Measurements from ENCODE around the gene CENPM.

DNA sequence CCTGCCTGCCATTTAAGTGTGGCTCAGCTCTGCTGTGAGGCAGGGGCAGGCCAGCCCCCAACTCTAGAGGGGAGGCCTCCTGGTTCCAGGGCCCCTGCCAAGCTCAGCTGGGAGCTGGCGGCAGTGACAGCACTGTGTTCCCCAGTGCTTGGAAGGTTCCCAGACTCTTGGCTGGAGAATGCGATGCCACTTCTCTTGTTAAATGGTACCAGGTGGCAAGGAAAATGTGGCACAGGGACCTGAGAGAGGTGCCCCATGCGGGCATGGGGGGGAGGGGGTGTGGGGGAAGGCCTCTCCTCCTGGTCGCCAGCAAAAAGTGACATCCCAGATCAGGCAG, 12.0 kb downstream of the CENPM start:
- TF ChIP-seq SMC3 (conservative IDR thresholded peaks at IDR 0.05; ENCODE audit: poor library complexity) (no peak), POLR2AphosphoS5 (IDR thresholded peaks at IDR 0.05) (no peak), MXI1 (conservative IDR thresholded peaks at IDR 0.05; ENCODE audit: poor library complexity, severe bottlenecking) (no peak)
- TF ChIP-seq, protein P1, sequence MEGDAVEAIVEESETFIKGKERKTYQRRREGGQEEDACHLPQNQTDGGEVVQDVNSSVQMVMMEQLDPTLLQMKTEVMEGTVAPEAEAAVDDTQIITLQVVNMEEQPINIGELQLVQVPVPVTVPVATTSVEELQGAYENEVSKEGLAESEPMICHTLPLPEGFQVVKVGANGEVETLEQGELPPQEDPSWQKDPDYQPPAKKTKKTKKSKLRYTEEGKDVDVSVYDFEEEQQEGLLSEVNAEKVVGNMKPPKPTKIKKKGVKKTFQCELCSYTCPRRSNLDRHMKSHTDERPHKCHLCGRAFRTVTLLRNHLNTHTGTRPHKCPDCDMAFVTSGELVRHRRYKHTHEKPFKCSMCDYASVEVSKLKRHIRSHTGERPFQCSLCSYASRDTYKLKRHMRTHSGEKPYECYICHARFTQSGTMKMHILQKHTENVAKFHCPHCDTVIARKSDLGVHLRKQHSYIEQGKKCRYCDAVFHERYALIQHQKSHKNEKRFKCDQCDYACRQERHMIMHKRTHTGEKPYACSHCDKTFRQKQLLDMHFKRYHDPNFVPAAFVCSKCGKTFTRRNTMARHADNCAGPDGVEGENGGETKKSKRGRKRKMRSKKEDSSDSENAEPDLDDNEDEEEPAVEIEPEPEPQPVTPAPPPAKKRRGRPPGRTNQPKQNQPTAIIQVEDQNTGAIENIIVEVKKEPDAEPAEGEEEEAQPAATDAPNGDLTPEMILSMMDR (IDR thresholded peaks at IDR 0.05; ENCODE audit: poor library complexity, severe bottlenecking) = no peak
- TF ChIP-seq, protein P2, sequence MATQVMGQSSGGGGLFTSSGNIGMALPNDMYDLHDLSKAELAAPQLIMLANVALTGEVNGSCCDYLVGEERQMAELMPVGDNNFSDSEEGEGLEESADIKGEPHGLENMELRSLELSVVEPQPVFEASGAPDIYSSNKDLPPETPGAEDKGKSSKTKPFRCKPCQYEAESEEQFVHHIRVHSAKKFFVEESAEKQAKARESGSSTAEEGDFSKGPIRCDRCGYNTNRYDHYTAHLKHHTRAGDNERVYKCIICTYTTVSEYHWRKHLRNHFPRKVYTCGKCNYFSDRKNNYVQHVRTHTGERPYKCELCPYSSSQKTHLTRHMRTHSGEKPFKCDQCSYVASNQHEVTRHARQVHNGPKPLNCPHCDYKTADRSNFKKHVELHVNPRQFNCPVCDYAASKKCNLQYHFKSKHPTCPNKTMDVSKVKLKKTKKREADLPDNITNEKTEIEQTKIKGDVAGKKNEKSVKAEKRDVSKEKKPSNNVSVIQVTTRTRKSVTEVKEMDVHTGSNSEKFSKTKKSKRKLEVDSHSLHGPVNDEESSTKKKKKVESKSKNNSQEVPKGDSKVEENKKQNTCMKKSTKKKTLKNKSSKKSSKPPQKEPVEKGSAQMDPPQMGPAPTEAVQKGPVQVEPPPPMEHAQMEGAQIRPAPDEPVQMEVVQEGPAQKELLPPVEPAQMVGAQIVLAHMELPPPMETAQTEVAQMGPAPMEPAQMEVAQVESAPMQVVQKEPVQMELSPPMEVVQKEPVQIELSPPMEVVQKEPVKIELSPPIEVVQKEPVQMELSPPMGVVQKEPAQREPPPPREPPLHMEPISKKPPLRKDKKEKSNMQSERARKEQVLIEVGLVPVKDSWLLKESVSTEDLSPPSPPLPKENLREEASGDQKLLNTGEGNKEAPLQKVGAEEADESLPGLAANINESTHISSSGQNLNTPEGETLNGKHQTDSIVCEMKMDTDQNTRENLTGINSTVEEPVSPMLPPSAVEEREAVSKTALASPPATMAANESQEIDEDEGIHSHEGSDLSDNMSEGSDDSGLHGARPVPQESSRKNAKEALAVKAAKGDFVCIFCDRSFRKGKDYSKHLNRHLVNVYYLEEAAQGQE (IDR thresholded peaks at IDR 0.05; ENCODE audit: borderline replicate concordance) = no peak

Measured in neural cell (in vitro differentiated cells).